Measurements from ENCODE around the gene BPIFB1.

GRCh38 chr20:33351696-33352095 lies 68.7 kb downstream of the BPIFB1 start:
- no peak for TF ChIP-seq ZBTB43 (CRISPR knock-in tag; IDR thresholded peaks at IDR 0.05)
- no peak for TF ChIP-seq CTCF (IDR thresholded peaks at IDR 0.05)
- TF ChIP-seq ZMAT4 (CRISPR knock-in tag; IDR thresholded peaks at IDR 0.05), result no peak
- no peak for TF ChIP-seq ZNF138 (CRISPR knock-in tag; conservative IDR thresholded peaks at IDR 0.05)
- no peak for TF ChIP-seq GABPB1 (CRISPR knock-in tag; IDR thresholded peaks at IDR 0.05)
- no peak for TF ChIP-seq MLX (CRISPR knock-in tag; IDR thresholded peaks at IDR 0.05)
- no peak for TF ChIP-seq FOXP4 (CRISPR knock-in tag; IDR thresholded peaks at IDR 0.05)
- no peak for TF ChIP-seq NR1H2 (CRISPR knock-in tag; IDR thresholded peaks at IDR 0.05)
